Left ventricle myocardium superior (tissue), 1 donor: ENCODE data around the gene ING5. TPM values are rescaled to one million over a fixed set of nuclear protein-coding genes. Genes with fewer than 3 reads are reported as not detected.
A peak's percentile ranks its signal among the peaks of the same experiment; 100 is the strongest.

ENCODE experiments used
- ATAC-seq: fragments of 200-7000 bp; cut with Tn5 transposase; one replicate; pipeline ENCODE4 v1.9.1; 2020; ENCODE audit warnings: mild to moderate bottlenecking, moderate library complexity
- DNase-seq: peaks from one replicate; pipeline ENCODE4 v3.0.0-alpha.2; 2020
- intact Hi-C: fragments of 100-400 bp; cut with micrococcal nuclease; formaldehyde crosslinking; loops from one replicate; pipeline ENCODE4 v1.11.0; 2022
- total RNA-seq: library from RNA; stranded (reverse); fragmentation: NEBNext Ultra II Directional; extraction: Animal tissue kit (Norgen Biotek cat#: 25700); gene quantifications from one replicate; pipeline ENCODE4 v1.2.1, GENCODE V29; 2021
- donor health status: DM: no; HTN: yes; CAD: no; lungs with severe emphysema.

ING5 gene
- total RNA-seq, 1 donor from 2014 or later: 16.0 TPM

DNA sequence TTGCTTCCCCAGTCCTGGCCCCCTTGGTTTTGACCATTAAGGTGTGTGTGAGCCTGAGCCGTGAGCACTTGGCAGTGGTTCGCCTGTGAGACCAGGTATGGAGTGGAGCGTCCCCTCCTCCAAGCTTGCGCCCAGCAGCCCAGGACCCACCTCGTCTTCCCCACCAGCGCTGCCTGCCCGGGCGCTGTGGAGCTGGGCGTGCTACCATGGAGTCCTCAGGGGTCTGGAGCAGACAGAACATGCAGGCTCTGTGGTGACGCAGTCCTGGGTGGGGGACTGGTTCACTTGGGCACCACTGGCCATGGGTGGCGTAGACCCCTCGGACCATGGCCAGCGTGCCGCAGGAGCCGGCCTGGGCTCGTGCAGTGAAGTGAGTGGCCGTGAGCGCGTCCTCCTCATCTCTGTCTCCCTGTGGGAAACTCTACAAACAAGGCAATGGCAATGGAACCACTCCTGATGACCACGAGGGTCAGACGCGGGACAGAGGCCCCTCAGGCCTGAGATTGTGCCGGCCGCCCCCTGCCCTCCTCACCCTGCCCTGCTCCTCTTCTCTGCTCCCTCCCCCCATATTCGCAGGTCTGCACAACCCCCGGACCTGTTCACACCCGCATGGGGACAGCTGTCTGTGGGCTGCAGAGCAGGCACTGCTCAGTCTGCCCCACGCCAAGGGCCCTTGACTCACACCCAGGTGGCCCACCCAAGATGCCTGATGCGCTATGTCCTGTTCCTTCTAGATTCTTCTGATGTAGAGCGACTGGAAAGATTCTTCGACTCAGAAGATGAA, 30.2 kb upstream of the ING5 start:
- intact Hi-C loops: no loop called here

GRCh38 chr2:241672243-241673188, 29.3 kb upstream of the ING5 start:
- intact Hi-C loops: no loop called here
- no peak for ATAC-seq

More for the DNA sequence above, 30.2 kb upstream of the ING5 start:
- no peak for ATAC-seq
- no peak for DNase-seq

GRCh38 chr2:241673189-241673663, 28.6 kb upstream of the ING5 start:
- ATAC-seq (no peak), DNase-seq (no peak)
- intact Hi-C loops: no loop called here

More at GRCh38 chr2:241672243-241673188, 29.3 kb upstream of the ING5 start:
- DNase-seq: no peak

DNA sequence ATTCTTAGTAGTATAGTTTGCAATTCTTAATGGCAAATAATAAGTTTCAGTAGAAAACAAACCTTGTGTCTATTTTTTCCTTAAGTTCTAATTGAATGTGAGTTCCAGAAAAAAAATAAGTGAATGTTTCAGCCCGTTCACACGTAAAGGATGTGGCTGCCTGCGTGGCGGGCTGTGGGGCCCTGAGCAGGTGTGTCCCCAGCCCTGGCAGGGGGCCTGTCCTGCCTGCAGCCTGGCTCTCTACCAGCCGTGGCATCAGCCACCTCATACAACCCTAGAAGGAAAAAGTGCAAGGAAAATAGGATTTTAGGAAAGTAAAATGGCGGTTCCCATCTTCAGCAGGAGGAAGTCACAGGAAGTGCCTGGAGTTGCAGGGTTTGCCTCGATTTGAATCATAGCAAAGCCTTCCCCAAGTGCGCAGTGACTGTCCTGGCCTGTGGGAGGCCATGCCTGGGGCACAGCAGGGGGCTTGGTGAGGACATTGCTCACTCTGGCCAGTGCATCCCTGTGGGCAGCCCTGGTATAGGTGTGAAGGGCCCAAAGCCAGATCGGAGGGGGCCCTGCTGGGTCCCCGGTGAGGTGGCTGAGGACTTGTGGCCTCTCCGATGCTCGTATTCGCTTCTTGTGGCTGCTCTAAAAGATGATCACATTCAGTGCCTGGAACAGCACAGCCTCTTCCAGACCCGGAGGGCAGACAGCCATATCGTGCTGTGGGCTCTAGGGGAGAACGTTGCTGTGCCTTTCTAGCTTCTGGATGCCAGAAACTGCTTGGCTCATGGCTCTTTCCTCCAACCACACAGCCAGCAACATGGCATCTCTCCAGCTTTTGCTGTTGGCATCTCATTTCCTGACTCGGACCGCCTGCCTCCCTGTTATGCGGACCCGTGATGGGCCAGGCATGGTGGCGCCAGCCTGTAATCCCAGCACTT, 27.8 kb upstream of the ING5 start:
- intact Hi-C loops: no loop called here
- DNase-seq: peak; percentile 37
- peak; percentile 77 for ATAC-seq

DNA sequence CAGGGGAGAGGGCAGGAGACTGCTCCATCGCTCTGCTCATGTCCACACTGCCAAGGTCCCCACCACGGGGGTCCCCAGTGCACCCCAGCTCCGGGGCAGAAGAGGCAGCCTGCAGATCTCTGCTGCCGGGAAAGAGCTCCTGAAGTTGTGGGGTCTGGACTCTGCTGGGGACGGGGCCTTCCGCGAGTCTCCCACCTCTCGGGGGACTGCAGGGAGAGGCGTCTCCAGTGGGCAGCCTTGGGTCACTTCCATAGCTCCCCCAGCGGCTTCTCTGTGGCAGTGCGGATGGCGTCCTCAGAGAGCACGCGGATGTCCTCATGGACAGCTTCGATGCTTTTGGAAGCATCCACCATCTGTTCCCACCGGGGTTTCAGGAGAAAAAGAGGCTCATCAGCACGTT, 26.0 kb upstream of the ING5 start:
- intact Hi-C loops: no loop called here
- no peak for ATAC-seq
- DNase-seq: peak; percentile 22

DNA sequence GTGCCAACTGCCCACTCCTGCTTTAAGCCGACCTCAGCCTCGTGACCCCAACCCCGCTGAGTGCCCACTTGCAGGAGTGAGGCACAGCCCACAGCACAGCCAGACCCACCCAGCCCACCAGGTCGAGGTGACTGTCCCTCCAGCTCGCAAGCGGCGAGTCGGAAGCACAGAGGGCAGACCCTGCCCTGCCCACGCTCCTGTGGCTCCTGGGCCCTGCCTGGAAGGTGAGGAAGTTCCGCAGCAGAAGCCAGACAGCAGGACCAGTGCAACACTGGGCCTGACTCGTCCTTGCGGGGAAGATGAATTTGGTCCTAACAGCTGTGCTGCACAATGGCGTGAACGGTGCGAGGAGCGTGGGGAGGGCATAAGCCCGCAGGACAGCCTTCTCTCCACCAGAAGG, 25.2 kb upstream of the ING5 start:
- DNase-seq (peak; percentile 25), ATAC-seq (no peak)
- intact Hi-C loops: no loop called here

- DNase-seq: peak; percentile 26
- intact Hi-C loops: no loop called here
- ATAC-seq: no peak
These were observed 24.4 kb upstream of the ING5 start for GRCh38 chr2:241677392-241677791.

- ATAC-seq (no peak), DNase-seq (peak; percentile 16)
- intact Hi-C loops: no loop called here
These were observed 23.5 kb upstream of the ING5 start for GRCh38 chr2:241678307-241678706.

GRCh38 chr2:241678784-241679540, 22.9 kb upstream of the ING5 start:
- intact Hi-C loops: no loop called here
- ATAC-seq (no peak), DNase-seq (no peak)

GRCh38 chr2:241680044-241680443, 21.8 kb upstream of the ING5 start:
- DNase-seq: no peak
- intact Hi-C loops: no loop called here
- no peak for ATAC-seq

GRCh38 chr2:241680827-241681599, 20.8 kb upstream of the ING5 start:
- ATAC-seq: peak; percentile 61
- intact Hi-C loops: no loop called here
- DNase-seq: peak; percentile 24

GRCh38 chr2:241686324-241686649, 15.6 kb upstream of the ING5 start:
- DNase-seq (peak; percentile 42), ATAC-seq (peak; percentile 4)
- intact Hi-C loops: no loop called here

DNA sequence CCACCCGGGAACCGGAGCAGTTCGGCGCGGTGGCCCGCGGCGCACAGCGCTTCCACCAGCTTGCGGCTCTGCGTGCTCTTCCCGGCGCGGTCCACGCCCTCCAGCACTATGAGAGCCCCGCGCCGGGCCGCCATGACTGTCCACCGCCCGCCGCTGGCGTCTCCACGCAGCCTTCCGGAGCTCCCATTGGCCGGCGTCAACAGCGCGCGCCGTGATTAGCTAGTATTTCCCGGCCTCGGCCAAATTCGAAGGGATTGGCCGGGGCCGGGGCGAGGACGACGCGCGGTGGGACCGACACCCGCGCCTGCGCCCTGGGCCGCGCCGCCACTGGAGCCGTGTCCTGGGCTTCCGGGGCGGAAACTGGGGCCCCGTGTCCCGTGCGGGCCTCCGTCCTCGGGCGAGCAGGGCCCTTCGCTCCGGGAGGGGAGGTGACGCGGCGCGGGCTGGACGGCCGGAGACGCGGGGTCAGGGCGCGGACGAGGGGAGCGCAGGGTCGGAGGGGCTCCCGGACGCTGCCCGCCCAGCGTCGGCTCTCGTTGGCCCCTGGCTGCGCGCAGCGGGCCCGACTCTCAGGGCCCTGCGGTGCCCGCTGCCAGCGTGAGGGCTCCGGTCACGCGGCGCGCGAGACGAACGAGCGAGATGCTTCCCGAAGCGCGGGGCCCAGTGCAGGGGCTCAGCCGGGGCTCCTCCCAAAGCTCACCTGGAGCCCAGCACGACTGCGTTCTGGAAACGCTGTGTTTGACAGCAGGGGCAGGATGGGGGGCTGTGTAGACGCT, 15.0 kb upstream of the ING5 start, which contains the start of gene DTYMK:
DTYMK (minus strand) TSS at position 166 of the 776 bp plus-strand sequence; CDS start at position 134, 32 bp downstream.
- intact Hi-C loops: no loop called here

GRCh38 chr2:241689306-241689705, 12.5 kb upstream of the ING5 start:
- intact Hi-C loops: no loop called here
- ATAC-seq (no peak), DNase-seq (no peak)

More for the DNA sequence above, 15.0 kb upstream of the ING5 start, which contains the start of gene DTYMK:
- peak; percentile 99 for ATAC-seq
- peak; percentile 99 for DNase-seq

GRCh38 chr2:241690202-241690717, 11.6 kb upstream of the ING5 start:
- ATAC-seq (no peak), DNase-seq (no peak)
- intact Hi-C loops: no loop called here

DNA sequence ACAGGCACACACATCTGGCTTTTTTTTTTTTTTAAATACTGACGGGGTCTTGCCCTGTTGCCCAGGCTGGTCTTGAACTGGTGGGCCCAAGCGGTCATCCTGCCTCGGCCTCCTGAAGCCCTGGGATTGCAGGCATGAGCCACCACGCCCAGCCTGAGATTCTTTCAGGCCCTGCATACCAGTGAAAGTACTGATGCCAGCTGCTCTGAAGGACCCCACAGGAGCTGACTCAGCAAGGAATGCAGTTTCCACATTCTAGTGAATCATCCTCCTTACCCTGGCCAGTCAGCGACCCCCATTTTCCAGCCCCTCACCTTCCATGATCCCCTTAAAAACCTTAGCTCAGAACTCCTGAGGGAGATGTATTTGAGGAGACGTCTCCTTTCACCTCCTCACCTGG, 9.4 kb upstream of the ING5 start:
- intact Hi-C loops: no loop called here
- no peak for ATAC-seq

DNA sequence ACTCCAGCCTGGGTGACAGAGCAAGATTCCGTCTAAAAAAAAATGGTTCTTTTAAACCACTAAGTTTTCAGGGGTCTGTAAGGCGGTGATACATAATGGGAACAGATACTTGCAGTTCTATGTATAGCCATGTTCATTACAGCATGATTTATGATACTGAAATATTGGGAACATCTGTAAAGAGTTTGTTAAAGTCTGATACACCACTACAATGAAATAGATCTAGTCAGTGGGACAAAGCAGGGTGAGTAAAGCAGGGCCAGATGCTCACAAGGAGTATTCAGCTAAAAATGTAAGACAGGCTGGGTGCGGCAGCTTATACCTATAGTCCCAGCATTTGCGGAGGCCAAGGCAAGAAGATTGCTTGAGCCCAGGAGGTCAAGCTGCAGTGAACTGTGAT, 6.2 kb upstream of the ING5 start:
- intact Hi-C loops: no loop called here
- ATAC-seq (no peak), DNase-seq (no peak)

More for the DNA sequence above, 9.4 kb upstream of the ING5 start:
- DNase-seq: no peak
